Raji (cell line): ENCODE measurements around the gene URB1.

Experiments used
- POLR2A ChIP-seq: IDR thresholded peaks from 2 replicates; pipeline ENCODE4 v1.6.1; 2011; ENCODE audit warnings: low read depth, low read length, control low read depth; ENCODE audit not compliant: insufficient read depth

The URB1 gene

GRCh38 chr21:32414579-32415358 lies 22.0 kb upstream of the URB1 start:
- no peak for TF ChIP-seq POLR2A

GRCh38 chr21:32413697-32414578 lies 21.1 kb upstream of the URB1 start:
- TF ChIP-seq POLR2A = no peak

GRCh38 chr21:32413015-32413504 lies 20.2 kb upstream of the URB1 start:
- no peak for TF ChIP-seq POLR2A

GRCh38 chr21:32412162-32413014 lies 19.6 kb upstream of the URB1 start, which contains the start of gene EVA1C:
Gene EVA1C (plus strand): TSS chr21:32412706. CDS start chr21:32412854, 148 bp downstream.
- TF ChIP-seq POLR2A = no peak

GRCh38 chr21:32411350-32412161 lies 18.7 kb upstream of the URB1 start:
- TF ChIP-seq POLR2A = no peak

GRCh38 chr21:32410916-32411315 lies 18.1 kb upstream of the URB1 start:
- TF ChIP-seq POLR2A = no peak

GRCh38 chr21:32410291-32410690 lies 17.5 kb upstream of the URB1 start:
- no peak for TF ChIP-seq POLR2A

- TF ChIP-seq POLR2A = no peak
Observed at GRCh38 chr21:32406405-32406804, 13.6 kb upstream of the URB1 start.

- no peak for TF ChIP-seq POLR2A
Observed at GRCh38 chr21:32403201-32403777, 10.5 kb upstream of the URB1 start.

- TF ChIP-seq POLR2A = no peak
Observed at GRCh38 chr21:32393677-32394001, 827 bp upstream of the URB1 start.

- no peak for TF ChIP-seq POLR2A
Observed at GRCh38 chr21:32392299-32392879, 423 bp downstream of the URB1 start.

- no peak for TF ChIP-seq POLR2A
Observed at GRCh38 chr21:32391755-32392154, 1.1 kb downstream of the URB1 start.

- no peak for TF ChIP-seq POLR2A
Observed at GRCh38 chr21:32389337-32390015, 3.3 kb downstream of the URB1 start.
